Endothelial cell of umbilical vein (primary cell): ENCODE data around the gene SLC6A16. TPM values are rescaled to one million over a fixed set of nuclear protein-coding genes. Genes with fewer than 3 reads are reported as not detected.

Experiments
- BruUV-seq: library from RNA; stranded (reverse); fragments of 400-500 nt; replicated peaks from 2 replicates; lab custom pipeline; 2021; lab: Mats Ljungman, UMichigan
- CTCF ChIA-PET: fragments of 300-600, 350-600 bp; sonication (Branson Sonifier 250); formaldehyde crosslinking; loops from one replicate; lab custom pipeline; 2021; ENCODE audit warnings: antibody characterized with exemption, inconsistent platforms; lab: Charles Lee
- POLR2A ChIA-PET: fragments of 300-600, 350-600 bp; sonication (Branson Sonifier 250); formaldehyde crosslinking; loops from one replicate; lab custom pipeline; 2021; ENCODE audit warnings: antibody characterized with exemption, inconsistent platforms; lab: Charles Lee
- DNase-seq: peaks from one replicate; pipeline ENCODE4 v3.0.0-alpha.2; 2011; ENCODE audit warnings: low read depth, low spot score
- FAIRE-seq: peaks from 2 replicates; lab custom pipeline; 2011; peaks lifted over from hg19 to GRCh38; lab: Jason Lieb, UNC
- H2AFZ ChIP-seq: 2 replicates; pipeline ENCODE4 v1.6.0; 2012; ENCODE audit warnings: low read depth, low read length, control low read depth, inconsistent platforms
- H3K27ac ChIP-seq: 2 replicates; pipeline ENCODE4 v1.5.1; 2011; ENCODE audit warnings: low read depth, mild to moderate bottlenecking, control low read depth, low read length, moderate library complexity; ENCODE audit not compliant: insufficient read depth
- H3K27me3 ChIP-seq, 2 experiments: 2 replicates each; pipeline versions ENCODE4 v1.6.0 to v1.6.1; 2011; ENCODE audit warnings: low read length in 2 of 2, mixed read lengths in 1 of 2; ENCODE audit not compliant: control insufficient read depth in 2 of 2, insufficient read depth in 2 of 2
- H3K36me3 ChIP-seq, 2 experiments: 2 replicates in 1 of 2; 3 replicates in 1 of 2; pipeline ENCODE4 v1.5.1; 2011; ENCODE audit warnings: low read length in 2 of 2, mild to moderate bottlenecking in 1 of 2, moderate library complexity in 1 of 2; ENCODE audit not compliant: control insufficient read depth in 2 of 2, insufficient read depth in 2 of 2; ENCODE audit errors: extremely low read depth in 1 of 2
- H3K4me1 ChIP-seq: 3 replicates; pipeline ENCODE4 v1.5.1; 2011; ENCODE audit warnings: mild to moderate bottlenecking, low read length; ENCODE audit not compliant: control insufficient read depth, insufficient read depth; ENCODE audit errors: extremely low read depth
- H3K4me2 ChIP-seq: 2 replicates; pipeline ENCODE4 v1.6.1; 2011; ENCODE audit warnings: low read length, control low read depth, mixed read lengths; ENCODE audit not compliant: insufficient read depth
- H3K4me3 ChIP-seq, 3 experiments: fragments of 200-600 bp in 1 of 3; sonication (generic), shearing (Covaris generic) in 1 of 3; replicated peaks in 1 of 3; 2 replicates each; pipeline ENCODE4 v1.5.1; 2011 to 2016; ENCODE audit warnings: control low read depth in 3 of 3, low read length in 3 of 3, mild to moderate bottlenecking in 2 of 3, inconsistent platforms in 1 of 3, low read depth in 1 of 3, moderate library complexity in 1 of 3; ENCODE audit not compliant: insufficient read depth in 1 of 3
- H3K79me2 ChIP-seq: 2 replicates; pipeline ENCODE4 v1.6.0; 2012; ENCODE audit warnings: low read length, inconsistent platforms; ENCODE audit not compliant: control insufficient read depth, insufficient read depth
- H3K9ac ChIP-seq: replicated peaks from 2 replicates; pipeline ENCODE3; 2011; ENCODE audit warnings: low read length, control low read depth; ENCODE audit not compliant: insufficient read depth; ENCODE audit errors: extremely low read depth
- H3K9me1 ChIP-seq: replicated peaks from 3 replicates; pipeline ENCODE4 v1.6.0; 2011; ENCODE audit warnings: mild to moderate bottlenecking, low read length; ENCODE audit not compliant: control insufficient read depth, insufficient read depth; ENCODE audit errors: extremely low read depth
- H3K9me3 ChIP-seq: replicated peaks from 2 replicates; pipeline ENCODE4 v1.5.1; 2012; ENCODE audit warnings: low read length, inconsistent platforms; ENCODE audit not compliant: control insufficient read depth, insufficient read depth
- H4K20me1 ChIP-seq: replicated peaks from 2 replicates; pipeline ENCODE3; 2011; ENCODE audit warnings: mild to moderate bottlenecking, low read length; ENCODE audit not compliant: control insufficient read depth, insufficient read depth; ENCODE audit errors: extremely low read depth
- CTCF ChIP-seq, 2 donors: IDR thresholded peaks; 1 replicate in 1 of 2; 2 replicates in 1 of 2; pipeline ENCODE4 v1.5.1; 2011; ENCODE audit warnings: low read length in 2 of 2, mild to moderate bottlenecking in 2 of 2, moderate library complexity in 2 of 2, control low read depth in 1 of 2, inconsistent platforms in 1 of 2, low read depth in 1 of 2; ENCODE audit not compliant: insufficient read depth in 1 of 2; ENCODE audit errors: extremely low read depth in 1 of 2
- GATA2 ChIP-seq: IDR thresholded peaks from 2 replicates; pipeline ENCODE4 v1.7.0; 2011; ENCODE audit warnings: low read depth, mild to moderate bottlenecking, moderate library complexity, mixed read lengths, low read length; ENCODE audit not compliant: insufficient read length, insufficient read depth
- MAX ChIP-seq: IDR thresholded peaks from 2 replicates; pipeline ENCODE4 v1.6.1; 2011; ENCODE audit not compliant: insufficient read depth, insufficient read length
- POLR2AphosphoS5 ChIP-seq: IDR thresholded peaks from 2 replicates; pipeline ENCODE4 v1.6.1; 2012; ENCODE audit warnings: low read depth, mild to moderate bottlenecking, control low read depth, low read length, moderate library complexity; ENCODE audit not compliant: insufficient read depth
- dilution Hi-C: fragments of 300-500 bp; cut with MboI; formaldehyde crosslinking; loops from one replicate; pipeline ENCODE4 v1.15.0; 2019; ENCODE audit warnings: low sequenced_read_pairs; ENCODE audit not compliant: extremely low pct_ligation_motif_present
- intact Hi-C: fragments of 100-400 bp; cut with micrococcal nuclease; formaldehyde crosslinking; loops from one replicate; pipeline ENCODE4 v1.10.0; 2022
- polyA plus RNA-seq, 4 experiments: library from polyadenylated mRNA; depleted of rRNA in 3 of 4; stranded (reverse) in 3 of 4; unstranded in 1 of 4; fragments of >200 nt; gene quantifications; 2 replicates each; pipeline versions ENCODE4 v1.2.1 to v1.2.3, GENCODE V29; 2011 to 2012; ENCODE audit warnings: missing spikeins in 1 of 4
- total RNA-seq: library from RNA; stranded (reverse); gene quantifications from 2 replicates; pipeline ENCODE4 v1.2.3, GENCODE V29; 2021

SLC6A16 gene
- total and polyA plus RNA-seq, 2 donors (not counting 3 experiments of a cell fraction or from before 2014, with no cell fraction given): 1.1 to 1.6 TPM

- Histone ChIP-seq H3K27ac (no peak overlapping the region), H3K9ac (no peak overlapping the region), H3K4me3 (no peak overlapping the region), H3K79me2 (no peaks in the 10 kb centered on the region), H3K36me3 (no peaks in the 10 kb centered on the region), H2AFZ (no peak overlapping the region), H3K27me3 (no peaks in the 10 kb centered on the region), H4K20me1 (no peaks in the 10 kb centered on the region), H3K9me3 (no peaks in the 10 kb centered on the region), H3K9me1 (no peaks in the 10 kb centered on the region), H3K4me1 (peaks cover 5% of the 10 kb centered on the region), H3K4me2 (no peak overlapping the region)
- CTCF ChIA-PET: interaction anchor here (1.4 kb wide), 1 partner anchor 51 kb away, joined by 3 read pairs; no protein-coding TSS in a partner anchor
- BruUV-seq: no TSS peak
- TF ChIP-seq GATA2 (no peak), CTCF (IDR thresholded peaks at IDR 0.05; ENCODE audit: extremely low read depth in 1 of 2, insufficient read depth in 1 of 2, low read depth in 1 of 2, low read length in 2 of 2) (no peak), POLR2AphosphoS5 (no peak), MAX (no peak)
- POLR2A ChIA-PET: no interaction called here
- intact Hi-C loops: loop anchor here (1.0 kb wide), 1 partner anchor 102 kb away; no protein-coding TSS in a partner anchor
- FAIRE-seq (no peak), DNase-seq (no peak)
- dilution Hi-C loops: no loop called here
These were observed 3.8 kb upstream of the SLC6A16 start for GRCh38 chr19:49328741-49329140.
